Body of pancreas (tissue), 4 donors: ENCODE results near the gene NOL4L. TPM values are rescaled to one million over a fixed set of nuclear protein-coding genes. Genes with fewer than 3 reads are reported as not detected.
A peak's percentile ranks its signal among the peaks of the same experiment; 100 is the strongest.

Experiments used
- ATAC-seq: fragments of 150-250 bp; one replicate; pipeline ENCODE4 v1.9.1; 2016
- DNase-seq, 4 donors: peaks; one replicate each; pipeline ENCODE4 v3.0.0-alpha.2; 2019
- H3K27ac ChIP-seq, 4 donors: fragments of 200-600 bp; sonication (generic); 1 replicate in 3 of 4; 2 replicates in 1 of 4; pipeline versions ENCODE4 v1.5.1 to v1.6.1; 2016 to 2019; ENCODE audit warnings: mild to moderate bottlenecking in 1 of 4, mixed read lengths in 1 of 4, moderate library complexity in 1 of 4
- H3K27me3 ChIP-seq, 2 donors: fragments of 200-600 bp; sonication (generic); one replicate each; pipeline ENCODE4 v1.6.0; 2016; ENCODE audit warnings: mild to moderate bottlenecking in 1 of 2
- H3K36me3 ChIP-seq, 2 donors: fragments of 200-600 bp; sonication (generic); replicated peaks in 1 of 2; 2 replicates each; pipeline ENCODE4 v1.5.1; 2016; ENCODE audit warnings: low read depth in 2 of 2; ENCODE audit not compliant: insufficient read depth in 1 of 2
- H3K4me1 ChIP-seq: fragments of 200-600 bp; sonication (generic); one replicate; pipeline ENCODE4 v1.6.0; 2016
- H3K4me3 ChIP-seq, 2 donors: fragments of 200-600 bp; sonication (generic); 1 replicate in 1 of 2; 2 replicates in 1 of 2; pipeline ENCODE4 v1.5.1; 2016 to 2019
- H3K9me3 ChIP-seq, 3 donors: fragments of 200-600 bp; sonication (generic); 1 replicate in 2 of 3; 2 replicates in 1 of 3; pipeline ENCODE4 v1.5.1; 2016
- CTCF ChIP-seq, 7 experiments: fragments of 450-650 bp in 4 of 7; fragments of 200-600 bp in 3 of 7; sonication (generic) in 3 of 7; IDR thresholded peaks; one replicate each; pipeline ENCODE4 v1.5.1; 2016 to 2019; ENCODE audit warnings: antibody characterized with exemption in 7 of 7
- POLR2A ChIP-seq, 3 donors: fragments of 450-650 bp; IDR thresholded peaks; one replicate each; pipeline ENCODE4 v1.6.1; 2016; ENCODE audit warnings: antibody characterized with exemption in 3 of 3, mild to moderate bottlenecking in 2 of 3
- WGBS, 2 donors: methylation state at CpG; one replicate each; pipeline ENCODE4 v1.1.5; 2017; 5-methylcytosine and 5-hydroxymethylcytosine counted together
- intact Hi-C: fragments of 100-400 bp; cut with DNase I; formaldehyde crosslinking; loops from one replicate; pipeline ENCODE4 v1.15.1; 2023
- total RNA-seq, 2 donors: library from RNA; depleted of rRNA; stranded (reverse); fragments of >200 nt; gene quantifications; one replicate each; pipeline ENCODE4 v1.1.0, GENCODE V29; 2016

Gene NOL4L
- total RNA-seq, 2 donors from 2014 or later: 15.0 to 36.9 TPM

- Histone ChIP-seq H3K4me3 (no peak overlapping the region), H3K4me1 (peaks cover 9% of the 10 kb centered on the region), H3K27ac (no peak overlapping the region), H3K9me3 (no peaks in the 10 kb centered on the region), H3K36me3 (no peaks in the 10 kb centered on the region), H3K27me3 (no peaks in the 10 kb centered on the region)
- intact Hi-C loops: no loop called here
- ATAC-seq: no peak
- 79 to 89% methylated on average over 8 of the region's 8 CpGs for WGBS, 2 donors
- TF ChIP-seq CTCF (IDR thresholded peaks at IDR 0.05) (no peak), POLR2A (IDR thresholded peaks at IDR 0.05) (no peak)
- peak in 1 of 4 donors; percentile 7 for DNase-seq
Observed at GRCh38 chr20:32505723-32506473, 79.2 kb downstream of the NOL4L start.

- Histone ChIP-seq H3K9me3 (no peaks in the 10 kb centered on the region), H3K4me3 (no peak overlapping the region), H3K27ac (no peak overlapping the region), H3K36me3 (no peaks in the 10 kb centered on the region), H3K27me3 (no peaks in the 10 kb centered on the region), H3K4me1 (no peaks in the 10 kb centered on the region)
- intact Hi-C loops: no loop called here
- DNase-seq: no peak
- 76 to 80% methylated on average over 3 of the region's 3 CpGs for WGBS, 2 donors
- TF ChIP-seq POLR2A (IDR thresholded peaks at IDR 0.05): no peak
- TF ChIP-seq CTCF (IDR thresholded peaks at IDR 0.05): no peak
- no peak for ATAC-seq
Observed at GRCh38 chr20:32501709-32502108, 83.4 kb downstream of the NOL4L start.

GRCh38 chr20:32497589-32498224 is 87.4 kb downstream of the NOL4L start:
- H3K4me3 ChIP-seq: no peak overlapping the region
- TF ChIP-seq CTCF (IDR thresholded peaks at IDR 0.05) (no peak), POLR2A (IDR thresholded peaks at IDR 0.05) (no peak)
- WGBS, 2 donors: 62 to 73% methylated on average over 6 to 13 of the region's 13 CpGs
- H3K36me3 ChIP-seq: no peaks in the 10 kb centered on the region
- DNase-seq: peak in 1 of 4 donors; percentile 13
- no peak for ATAC-seq
- no peaks in the 10 kb centered on the region for H3K4me1 ChIP-seq
- no peaks in the 10 kb centered on the region for H3K9me3 ChIP-seq
- intact Hi-C loops: no loop called here
- H3K27ac ChIP-seq: peak overlapping the region in 1 of 4 donors; percentile 2
- H3K27me3 ChIP-seq: no peaks in the 10 kb centered on the region

GRCh38 chr20:32496811-32497533 is 88.2 kb downstream of the NOL4L start:
- no peak for TF ChIP-seq POLR2A (IDR thresholded peaks at IDR 0.05)
- ATAC-seq (no peak), DNase-seq (no peak)
- Histone ChIP-seq H3K27ac (no peak overlapping the region), H3K27me3 (no peaks in the 10 kb centered on the region), H3K36me3 (no peaks in the 10 kb centered on the region), H3K4me3 (no peak overlapping the region), H3K4me1 (no peaks in the 10 kb centered on the region), H3K9me3 (no peaks in the 10 kb centered on the region)
- WGBS, 2 donors: 83 to 85% methylated on average over 6 to 11 of the region's 11 CpGs
- intact Hi-C loops: no loop called here

GRCh38 chr20:32495949-32496348 is 89.2 kb downstream of the NOL4L start:
- DNase-seq (no peak), ATAC-seq (no peak)
- Histone ChIP-seq H3K27me3 (no peaks in the 10 kb centered on the region), H3K36me3 (no peaks in the 10 kb centered on the region), H3K9me3 (no peaks in the 10 kb centered on the region), H3K27ac (no peak overlapping the region), H3K4me1 (no peaks in the 10 kb centered on the region), H3K4me3 (no peak overlapping the region)
- 87 to 92% methylated on average over 5 of the region's 5 CpGs for WGBS, 2 donors
- intact Hi-C loops: no loop called here
- TF ChIP-seq CTCF (IDR thresholded peaks at IDR 0.05) (no peak), POLR2A (IDR thresholded peaks at IDR 0.05) (no peak)
